Fibroblast of peridontal ligament (primary cell): ENCODE measurements around the gene DCTN4.
"Not testable (repeated sequence)": the region's sequence is repeated elsewhere in the genome, so short reads cannot be mapped to it uniquely, and the experiment has no call there.

Experiments
- DNase-seq: peaks from one replicate; pipeline ENCODE4 v3.0.0-alpha.2; 2010; ENCODE audit errors: extremely low read depth

The DCTN4 gene

DNA sequence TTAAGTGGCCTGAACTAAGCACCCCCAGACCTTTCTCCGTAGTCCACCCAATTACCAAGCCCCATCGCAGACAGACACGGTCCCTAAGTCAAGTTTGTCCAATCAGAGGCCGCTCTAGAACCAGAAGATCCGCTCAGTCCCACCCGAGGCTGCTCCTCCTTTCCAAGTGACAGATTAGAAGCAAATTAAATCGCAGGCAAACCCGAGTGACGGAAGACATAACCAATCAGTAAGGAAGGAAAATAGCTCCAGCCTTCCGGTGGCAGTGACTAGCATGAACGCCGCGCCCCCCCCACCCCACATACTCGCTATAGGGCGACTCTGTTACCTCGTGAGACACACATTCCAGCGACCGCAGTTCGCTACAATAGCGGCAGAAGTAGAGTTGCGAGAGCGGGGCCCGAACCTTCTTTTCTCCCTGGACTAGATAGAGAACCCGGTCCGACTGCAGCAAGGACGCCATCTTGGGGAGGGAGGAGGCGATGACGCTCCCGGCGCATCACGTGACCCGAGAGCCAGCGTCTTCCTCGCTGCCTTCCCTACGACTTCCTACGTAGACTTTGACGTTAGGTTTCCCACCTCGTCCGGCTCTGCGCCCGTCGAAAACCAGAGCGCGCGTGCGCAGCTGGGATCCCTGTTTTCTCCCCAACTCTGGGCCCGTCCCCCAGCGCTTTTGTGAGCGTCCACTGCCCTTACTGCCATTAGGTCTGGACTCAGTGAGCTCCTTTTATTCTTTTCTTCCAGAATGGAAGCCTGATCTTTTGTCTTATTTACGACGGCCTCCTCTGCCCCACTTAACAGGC is at the start of gene DCTN4:
Gene DCTN4, minus strand, starts transcription at position 487 of the 803 bp plus-strand sequence. Its CDS starts 24 bp downstream, at position 463.
- peak; percentile 100 for DNase-seq

DNA sequence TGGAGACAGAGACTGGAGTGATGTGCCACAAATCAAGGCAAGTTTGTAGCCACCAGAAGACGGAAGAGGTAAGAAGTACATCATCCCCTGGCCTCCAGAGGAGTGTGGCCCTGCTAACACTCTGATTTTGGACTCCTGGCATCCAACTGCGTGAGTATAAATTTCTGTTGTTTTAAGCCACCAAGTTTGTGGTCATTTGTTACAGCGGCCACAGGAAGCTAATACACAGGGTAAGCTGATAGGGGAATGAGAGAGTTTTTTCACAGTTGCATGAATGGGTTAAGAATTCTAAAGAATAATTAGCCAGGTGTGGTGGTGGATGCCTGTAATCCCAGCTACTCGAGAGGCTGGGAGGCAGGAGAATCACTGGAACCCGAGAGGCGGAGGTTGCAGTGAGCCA is 45.6 kb upstream of the DCTN4 start:
- DNase-seq: no peak

DNA sequence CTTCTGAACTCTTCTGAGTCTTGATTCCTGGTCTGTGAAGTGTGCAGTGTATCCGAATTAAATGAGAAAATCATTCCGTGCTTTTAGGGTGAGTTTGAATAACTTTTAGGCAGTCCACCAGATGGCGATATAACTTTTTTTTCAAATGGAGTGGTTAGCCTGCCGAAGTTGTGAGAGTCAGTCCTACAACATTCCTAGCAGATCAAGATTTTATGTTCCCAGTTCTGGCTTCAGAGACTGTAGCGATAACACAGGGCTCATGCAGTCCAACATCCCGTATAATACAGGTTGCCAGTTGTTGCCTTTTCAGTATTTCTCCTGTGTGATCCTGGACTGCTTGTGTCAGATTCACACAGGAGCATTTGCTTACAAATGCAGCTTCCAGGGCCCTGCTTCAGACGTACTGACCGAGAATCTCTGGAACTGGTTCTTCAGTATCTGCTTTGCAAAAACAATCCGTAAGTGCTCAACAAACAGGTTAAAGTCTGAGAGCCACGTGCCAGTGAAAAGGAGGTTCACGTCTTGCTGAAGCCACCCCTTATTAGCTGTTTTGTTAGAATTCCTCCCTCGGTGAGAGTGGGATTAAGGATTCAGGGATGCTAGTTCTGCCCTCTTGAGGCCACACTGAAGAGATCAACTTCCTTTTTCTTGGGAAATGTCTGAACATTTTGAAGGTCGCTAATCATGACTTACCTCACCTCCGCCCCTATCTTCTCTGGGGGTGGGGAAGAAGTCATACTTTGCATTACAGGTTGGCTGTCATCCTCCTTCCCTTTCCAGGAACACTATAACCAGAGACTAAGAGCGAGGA is 42.5 kb upstream of the DCTN4 start:
- DNase-seq: peak; percentile 88

DNA sequence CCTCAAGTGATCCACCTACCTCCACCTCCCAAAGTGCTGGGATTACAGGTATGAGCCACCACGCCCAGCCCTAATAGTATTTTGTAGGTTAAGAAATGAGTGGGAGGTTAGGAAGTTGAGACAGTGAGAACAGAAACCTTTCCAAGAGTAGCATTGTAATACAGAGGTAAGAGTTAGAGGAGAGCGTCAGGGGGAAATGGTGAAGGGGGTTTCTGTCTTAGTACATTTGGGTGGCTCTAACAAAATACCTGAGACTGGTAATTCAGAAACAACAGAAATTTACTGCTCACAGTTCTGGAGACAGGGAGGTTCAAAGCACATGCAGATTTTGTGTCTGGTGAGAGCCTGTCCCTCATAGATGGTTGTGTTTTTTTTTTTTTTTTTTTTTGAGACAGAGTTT is 38.6 kb upstream of the DCTN4 start:
- no peak for DNase-seq

DNA sequence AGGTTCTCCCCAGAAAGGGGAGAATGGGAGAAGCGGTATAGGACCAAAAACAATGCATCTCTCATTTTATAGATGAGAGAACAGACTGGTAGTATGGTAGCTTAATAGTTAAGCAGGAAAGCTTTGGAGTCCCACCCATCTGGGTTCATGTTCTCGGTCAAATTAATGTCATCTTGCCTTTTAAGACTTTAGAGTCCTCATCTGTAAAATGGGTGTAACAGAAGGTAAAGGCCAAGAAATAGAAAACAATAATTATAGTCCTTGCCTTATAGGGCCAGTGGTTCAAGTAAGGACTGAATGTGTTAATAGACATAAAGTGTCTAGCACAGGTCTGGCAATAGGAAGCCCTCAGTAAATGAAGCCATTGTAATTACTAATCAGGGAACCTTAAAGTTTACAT is 36.1 kb upstream of the DCTN4 start:
- no peak for DNase-seq

DNA sequence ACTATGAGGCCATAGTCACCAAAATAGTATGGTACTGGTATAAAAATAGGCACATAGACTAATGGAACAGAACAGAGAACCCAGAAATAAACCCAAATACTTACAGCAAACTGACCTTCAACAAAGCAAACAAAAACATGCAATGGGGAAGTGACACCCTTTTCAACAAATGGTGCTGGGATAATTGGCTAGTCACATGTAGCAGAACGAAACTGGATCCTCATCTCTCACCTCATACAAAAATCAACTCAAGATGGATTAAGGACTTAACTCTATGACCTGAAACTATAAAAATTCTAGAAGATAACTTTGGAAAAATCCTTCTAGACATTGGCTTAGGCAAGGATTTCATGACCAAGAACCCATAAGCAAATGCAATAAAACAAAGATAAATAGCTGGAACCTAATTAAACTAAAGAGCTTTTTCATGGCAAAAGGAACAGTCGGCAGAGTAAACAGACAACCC is 34.6 kb upstream of the DCTN4 start:
- not testable (repeated sequence) for DNase-seq

DNA sequence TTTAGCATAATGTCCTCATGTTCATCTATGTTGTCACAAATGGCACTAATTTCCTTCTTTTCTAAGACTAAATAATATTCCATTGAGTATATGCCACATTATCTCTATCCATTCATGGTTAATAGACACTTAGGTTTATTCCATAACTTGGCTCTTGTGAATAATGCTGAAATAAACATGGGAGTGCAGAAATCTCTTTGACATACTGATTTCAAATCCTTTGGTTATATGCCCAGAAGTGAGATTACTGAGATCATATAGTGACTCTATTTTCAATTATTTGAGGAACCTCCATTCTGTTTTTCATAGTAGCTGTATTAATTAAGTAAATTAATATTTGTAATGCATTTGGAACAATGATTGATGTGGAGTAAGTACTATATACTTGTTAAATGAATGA is 32.7 kb upstream of the DCTN4 start:
- DNase-seq: peak; percentile 53

DNA sequence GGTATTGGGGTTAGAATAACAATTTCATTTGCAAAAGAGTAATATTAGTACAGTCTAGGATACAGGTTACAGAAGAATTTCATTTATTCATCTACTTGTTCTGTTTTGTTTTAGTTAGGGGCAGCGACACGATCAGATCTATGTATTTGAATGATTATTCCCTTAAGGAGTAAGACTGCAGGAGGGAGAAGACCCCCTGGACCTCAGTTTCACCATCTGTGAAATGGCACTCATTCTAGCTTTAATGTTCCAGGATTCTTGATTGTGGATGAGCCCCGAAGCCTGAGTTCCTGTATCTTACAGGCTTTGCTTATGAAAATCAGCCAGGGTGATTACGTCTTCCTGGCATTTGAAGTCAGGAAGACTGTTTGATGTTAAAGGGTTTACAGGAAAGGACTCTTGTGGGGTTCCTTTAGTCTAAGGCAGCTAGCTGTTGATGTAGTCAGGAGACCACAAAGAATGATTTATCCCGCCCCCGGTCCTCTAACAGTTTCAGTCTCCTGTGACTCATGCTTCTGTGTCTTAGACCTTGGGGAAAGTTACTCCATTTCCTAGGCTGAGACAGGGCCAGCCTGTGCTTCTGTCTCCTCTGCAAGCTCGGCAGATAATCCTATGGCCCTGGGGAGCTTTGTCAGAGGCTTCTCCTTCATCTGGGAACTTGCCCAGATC is 31.3 kb upstream of the DCTN4 start:
- peak; percentile 96 for DNase-seq

DNA sequence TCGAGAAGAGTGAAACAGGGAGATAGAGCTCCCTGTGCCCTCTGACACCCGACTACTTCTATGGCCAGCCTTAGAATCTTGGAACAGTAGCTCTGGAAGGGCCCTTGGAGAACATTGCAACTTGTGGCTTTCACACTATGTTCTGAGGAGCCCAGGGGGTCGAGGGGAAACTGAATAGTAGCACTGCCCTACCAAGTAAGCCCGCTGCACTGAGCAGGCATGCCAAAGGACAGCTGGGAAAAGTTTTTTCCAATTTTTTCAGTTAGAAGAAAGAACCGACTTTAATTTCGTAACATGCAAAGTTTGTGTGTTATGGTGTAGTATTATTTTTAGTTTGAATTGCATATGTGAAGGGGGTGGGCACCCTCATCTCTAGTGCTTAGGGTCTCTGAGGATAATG is 30.6 kb upstream of the DCTN4 start:
- DNase-seq: peak; percentile 17

DNA sequence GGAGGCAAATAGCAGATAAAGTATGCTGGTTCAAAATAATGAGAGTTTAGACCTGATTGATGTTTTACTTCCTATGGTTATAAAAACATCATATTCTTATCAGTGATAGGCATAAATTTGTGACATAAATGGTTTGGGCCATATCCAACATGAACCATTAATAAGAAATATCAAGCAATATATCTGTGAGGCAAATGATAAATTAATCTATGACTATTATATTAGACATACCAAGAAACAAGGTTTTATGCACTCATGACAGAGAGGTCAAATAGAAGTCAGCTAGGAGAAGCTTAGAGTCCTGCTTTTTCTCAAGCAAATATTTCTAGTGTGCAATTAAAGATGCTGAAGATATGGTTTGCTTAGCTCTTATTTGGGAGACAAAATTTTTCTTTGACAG is 30.2 kb upstream of the DCTN4 start:
- DNase-seq: no peak

DNA sequence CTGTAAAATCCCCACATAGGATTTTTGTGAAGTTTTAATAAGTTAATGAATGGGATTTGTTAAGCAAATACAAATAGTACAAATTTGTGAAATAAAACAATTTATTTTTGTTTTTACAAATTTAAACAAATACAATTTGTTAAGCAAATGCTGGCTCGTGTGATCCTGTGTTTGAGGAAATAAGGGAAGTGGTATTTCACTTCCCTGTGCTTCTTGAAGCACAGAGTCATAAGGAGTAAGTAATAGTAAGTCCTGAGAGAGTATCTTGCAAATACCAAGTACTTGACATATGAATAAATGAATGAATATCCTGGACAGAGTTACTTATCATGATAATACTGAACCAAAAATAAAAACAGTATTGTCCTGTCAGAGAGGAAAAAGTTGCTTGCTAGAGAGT is 28.8 kb upstream of the DCTN4 start:
- peak; percentile 13 for DNase-seq

DNA sequence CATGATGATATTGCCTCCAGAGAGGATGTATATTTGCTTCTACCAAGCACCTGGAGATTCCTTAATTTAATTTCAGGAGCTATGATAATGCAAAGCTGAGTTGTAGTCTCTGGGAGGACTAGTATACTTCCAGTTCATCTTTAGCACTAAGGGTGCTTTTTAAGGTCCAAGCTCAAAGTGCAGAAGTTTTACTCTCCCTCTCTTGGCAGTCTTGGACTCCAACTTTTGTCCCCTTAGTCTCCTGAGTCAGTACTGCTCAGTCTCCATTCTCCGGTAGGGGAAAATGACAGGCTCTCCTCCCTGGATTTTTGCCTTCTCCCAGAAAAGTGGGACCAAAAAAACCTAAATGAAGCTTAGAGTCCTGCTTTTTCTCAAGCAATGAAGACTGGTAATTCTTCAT is 28.1 kb upstream of the DCTN4 start:
- no peak for DNase-seq

DNA sequence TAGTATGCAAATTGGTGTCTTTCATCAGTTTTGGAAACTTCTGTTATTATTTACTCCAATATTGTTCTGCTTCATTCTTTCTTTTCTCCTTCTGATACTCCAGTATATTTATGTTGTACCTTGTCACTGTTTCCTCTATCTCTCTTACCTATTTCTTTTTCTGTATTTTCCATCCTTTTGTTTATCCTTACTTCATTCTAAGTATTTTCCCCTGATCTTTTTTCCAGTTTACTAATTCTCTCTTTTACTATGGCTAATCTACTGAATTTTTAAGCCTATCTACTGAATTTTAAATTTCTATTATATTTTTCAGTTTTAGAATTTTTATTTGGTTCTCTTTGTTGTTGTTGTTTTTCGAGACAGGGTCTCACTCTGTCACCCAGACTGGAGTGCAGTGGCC is 27.1 kb upstream of the DCTN4 start:
- no peak for DNase-seq

DNA sequence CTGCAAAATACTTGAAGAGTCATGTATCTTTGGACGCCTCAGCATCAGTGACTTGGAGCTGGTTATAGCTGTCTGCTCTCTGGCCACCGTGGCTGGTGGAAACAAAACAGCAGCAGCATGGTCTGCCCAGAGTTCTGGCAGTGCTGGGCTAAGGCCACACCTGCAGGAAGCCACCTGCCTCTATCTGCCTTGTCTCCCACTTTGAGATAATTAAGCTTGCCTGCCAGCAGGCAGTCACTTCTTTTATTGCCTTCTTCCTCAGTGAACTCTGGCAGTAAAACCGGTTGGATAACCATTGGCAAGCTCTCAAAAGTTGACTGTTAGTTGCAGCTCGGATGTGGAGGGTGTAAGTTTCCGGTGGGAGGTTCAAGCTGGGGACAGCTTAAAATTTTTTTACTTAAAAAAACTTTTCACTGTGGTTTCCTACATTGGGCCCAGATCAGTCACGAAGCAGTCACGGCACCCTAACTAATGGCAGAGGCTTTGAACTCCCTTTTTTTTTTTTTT is 24.7 kb upstream of the DCTN4 start:
- peak; percentile 94 for DNase-seq

DNA sequence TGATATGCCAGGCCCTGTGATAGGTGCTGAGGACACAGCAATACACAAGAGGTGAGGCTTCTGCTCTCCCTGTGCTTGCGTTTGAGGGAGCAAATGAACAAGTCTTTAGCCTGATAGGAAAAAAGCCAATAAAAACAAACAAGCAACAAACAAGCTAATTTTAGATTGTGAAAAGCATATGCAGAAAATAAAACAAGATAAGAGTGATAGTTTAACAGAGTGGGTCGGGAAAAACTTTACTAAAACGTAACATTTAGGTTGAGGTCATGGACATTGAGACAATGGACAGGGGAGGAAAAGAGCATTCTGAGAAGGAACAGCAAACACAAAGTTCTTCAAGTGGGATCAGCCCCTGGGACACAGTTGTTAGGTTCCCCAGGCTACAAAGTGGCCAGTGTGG is 24.0 kb upstream of the DCTN4 start:
- DNase-seq: no peak

DNA sequence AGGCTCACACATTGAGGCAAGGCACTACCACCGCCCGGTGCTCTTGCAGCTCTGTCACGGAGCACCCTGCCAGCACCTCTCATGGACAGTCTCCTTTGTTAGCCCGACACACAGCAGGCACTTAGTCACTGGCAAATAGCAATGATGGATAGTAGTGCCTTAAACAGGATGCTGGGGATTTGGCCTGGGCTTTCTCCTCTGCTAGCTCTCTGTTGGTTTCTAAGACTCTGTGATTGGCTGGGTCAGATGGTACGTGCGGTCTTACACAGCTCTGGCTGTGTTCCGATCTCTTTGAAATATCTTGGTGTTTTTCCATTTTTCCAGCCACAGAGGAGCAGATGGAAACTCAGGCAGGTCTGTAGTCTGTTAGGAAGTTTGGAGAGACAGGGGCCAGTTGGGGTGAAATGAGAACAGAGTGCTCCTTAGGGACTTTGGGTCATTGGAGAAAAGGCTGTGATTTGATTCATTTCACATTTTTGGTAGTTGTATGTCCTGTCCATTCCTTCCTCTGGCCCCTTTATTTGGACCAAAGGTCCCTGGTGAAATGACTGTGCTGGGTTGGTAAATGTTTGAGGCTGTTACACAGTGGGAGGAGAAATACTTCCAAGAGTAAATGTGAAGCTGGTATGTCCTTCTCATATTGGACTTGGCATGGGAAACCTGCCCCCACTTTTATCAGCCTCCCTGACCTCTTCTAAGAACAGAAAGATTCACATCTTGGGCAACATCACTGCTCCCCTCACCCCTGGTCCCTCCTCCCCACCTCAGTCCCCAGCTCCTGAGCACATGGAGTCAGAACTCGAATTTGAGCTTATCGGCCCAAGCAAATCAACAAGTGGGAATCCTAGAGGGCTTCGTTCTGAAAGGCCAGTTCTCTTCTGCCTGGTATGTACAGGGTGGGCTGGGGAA is 23.1 kb upstream of the DCTN4 start:
- DNase-seq: peak; percentile 99

DNA sequence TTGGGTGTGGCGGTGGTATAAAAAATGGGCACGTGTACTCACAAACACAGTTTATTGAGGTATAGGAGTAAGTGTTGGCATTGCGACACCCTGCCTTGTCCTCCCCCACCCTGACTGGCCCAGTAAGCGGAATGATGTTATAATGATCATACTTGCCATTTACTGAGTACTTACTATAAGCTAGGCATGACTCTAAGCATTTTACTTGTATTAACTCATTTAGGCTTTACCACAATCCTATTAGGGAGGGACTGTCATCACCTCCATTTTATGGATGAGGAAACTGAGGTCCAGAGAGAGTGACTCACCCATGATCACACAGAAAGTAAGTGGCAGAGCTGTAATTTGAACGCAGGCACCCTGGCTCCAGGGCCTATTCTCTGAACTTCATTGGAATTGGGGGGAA is 22.0 kb upstream of the DCTN4 start:
- DNase-seq: peak; percentile 55

DNA sequence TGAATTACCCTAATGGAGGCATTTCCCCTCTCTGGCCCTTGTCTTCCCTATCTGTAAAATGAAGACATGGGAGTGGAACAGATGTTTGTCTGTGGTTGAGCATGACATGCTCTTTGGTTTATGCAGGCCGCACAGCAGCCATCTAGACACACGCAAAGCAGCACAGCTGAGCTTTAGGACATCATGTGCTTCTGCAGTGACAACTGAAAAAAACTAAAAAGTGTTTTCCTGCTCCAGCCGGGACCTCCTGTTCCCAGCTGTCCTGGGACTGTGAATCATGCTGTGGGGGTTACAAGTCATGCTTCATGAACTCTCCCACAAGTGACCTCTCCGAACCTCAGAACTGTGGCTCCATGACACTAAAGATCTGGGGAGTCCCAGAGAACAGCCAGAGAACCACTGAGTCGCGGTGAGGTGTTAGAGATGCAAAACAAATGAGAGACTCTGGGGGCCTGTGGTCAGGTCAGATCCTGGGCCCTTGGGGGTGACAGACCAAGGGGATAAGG is 21.4 kb upstream of the DCTN4 start:
- DNase-seq: peak; percentile 64

DNA sequence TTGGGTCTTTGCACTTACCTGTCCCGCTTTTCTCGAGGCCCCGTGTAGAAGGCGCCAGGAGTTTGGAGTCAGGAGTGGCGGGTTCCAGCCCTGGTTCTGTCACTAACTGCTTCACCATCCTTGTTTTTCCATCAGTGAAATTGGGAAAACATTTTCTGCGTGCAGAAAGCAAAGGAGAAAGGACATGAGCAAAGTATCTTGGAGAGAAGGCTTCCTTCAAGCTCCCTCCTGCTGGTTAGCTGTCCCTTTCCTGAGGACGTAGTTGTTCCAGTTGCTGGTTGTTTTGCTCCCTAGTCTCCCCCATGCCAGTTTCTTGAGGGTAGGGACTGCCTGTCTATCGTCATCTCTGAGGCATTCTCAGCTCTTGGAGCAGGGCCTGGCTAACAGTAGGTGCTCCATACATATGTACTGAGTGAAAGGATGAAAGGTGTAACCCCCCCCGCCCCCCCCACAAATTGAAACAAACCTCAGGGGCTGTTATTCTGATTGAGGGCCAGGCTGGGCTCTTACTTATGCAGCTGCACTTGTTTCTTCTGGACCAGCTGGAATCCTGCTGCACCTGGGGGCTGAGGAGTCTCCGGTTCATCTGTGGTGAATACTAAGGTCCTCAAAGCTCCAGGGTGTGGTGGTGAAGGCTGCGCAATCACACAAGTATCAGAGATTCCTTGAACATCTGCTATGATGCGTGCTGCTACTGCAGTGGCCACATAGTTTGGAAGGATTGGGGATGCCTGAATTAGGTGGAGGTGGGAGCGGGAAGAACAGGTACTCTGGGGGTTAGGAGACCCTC is 20.8 kb upstream of the DCTN4 start:
- DNase-seq: peak; percentile 51
